ENCODE data around the gene ZC3H4. TPM values are rescaled to one million over a fixed set of nuclear protein-coding genes. Genes with fewer than 3 reads are reported as not detected.
A peak's percentile ranks its signal among the peaks of the same experiment; 100 is the strongest.

ZC3H4 gene
- total and polyA plus RNA-seq, 2 donors (not counting 3 experiments of a cell fraction or from before 2014, with no cell fraction given): 6.2 to 63.9 TPM

- H3K79me2 ChIP-seq (ENCODE audit: control insufficient read depth, insufficient read depth, low read length): peaks cover 89% of the 10 kb centered on the region
- no peaks in the 10 kb centered on the region for H3K27me3 ChIP-seq (ENCODE audit: control insufficient read depth in 2 of 2, insufficient read depth in 2 of 2, low read length in 2 of 2)
- no peak overlapping the region for H3K9ac ChIP-seq (replicated peaks; ENCODE audit: extremely low read depth, insufficient read depth, low read length)
- intact Hi-C loops (cut with micrococcal nuclease) (no loop called here), dilution Hi-C loops (cut with MboI; ENCODE audit: extremely low pct_ligation_motif_present, low sequenced_read_pairs) (no loop called here)
- no TSS peak for BruUV-seq (replicated peaks)
- H3K9me3 ChIP-seq (replicated peaks; ENCODE audit: control insufficient read depth, insufficient read depth, low read length): no peaks in the 10 kb centered on the region
- H3K27ac ChIP-seq (ENCODE audit: insufficient read depth, low read depth, low read length): peak overlapping the region; percentile 26
- H3K4me2 ChIP-seq (ENCODE audit: insufficient read depth, low read length): peak overlapping the region; percentile 24
- H3K4me3 ChIP-seq (replicated peaks in 1 of 3; ENCODE audit: insufficient read depth in 1 of 3, low read depth in 1 of 3, low read length in 3 of 3): no peak overlapping the region
- FAIRE-seq (peak; percentile 84), DNase-seq (ENCODE audit: low read depth, low spot score) (peak; percentile 57)
- H3K9me1 ChIP-seq (replicated peaks; ENCODE audit: control insufficient read depth, extremely low read depth, insufficient read depth, low read length): no peaks in the 10 kb centered on the region
- no peak for TF ChIP-seq MAX (IDR thresholded peaks at IDR 0.05; ENCODE audit: insufficient read depth, insufficient read length)
- TF ChIP-seq JUN (IDR thresholded peaks at IDR 0.05; ENCODE audit: borderline replicate concordance, insufficient read depth, insufficient read length, low read depth): peak; percentile 47
- no peak for TF ChIP-seq POLR2AphosphoS5 (IDR thresholded peaks at IDR 0.05; ENCODE audit: insufficient read depth, low read depth, low read length)
- peak; percentile 7 for TF ChIP-seq GATA2 (IDR thresholded peaks at IDR 0.05; ENCODE audit: insufficient read depth, insufficient read length, low read depth, low read length)
- TF ChIP-seq FOS (IDR thresholded peaks at IDR 0.05; ENCODE audit: borderline replicate concordance, insufficient read depth, low read length): peak; percentile 35
- no peak for TF ChIP-seq POLR2A (IDR thresholded peaks at IDR 0.05; ENCODE audit: low read depth, low read length)
- no peak for TF ChIP-seq CTCF (IDR thresholded peaks at IDR 0.05; ENCODE audit: extremely low read depth in 1 of 2, insufficient read depth in 1 of 2, low read depth in 1 of 2, low read length in 2 of 2)
- TF ChIP-seq MYC (IDR thresholded peaks at IDR 0.05; ENCODE audit: low read depth, low read length): no peak
- no peak for TF ChIP-seq EZH2 (IDR thresholded peaks at IDR 0.05; ENCODE audit: borderline replicate concordance, low read depth, low read length, severe bottlenecking)
- peaks cover 39% of the 10 kb centered on the region for H3K4me1 ChIP-seq (ENCODE audit: control insufficient read depth, extremely low read depth, insufficient read depth, low read length)
- H4K20me1 ChIP-seq (replicated peaks; ENCODE audit: control insufficient read depth, extremely low read depth, insufficient read depth, low read length): no peaks in the 10 kb centered on the region
- ChIA-PET CTCF (interaction anchor here (0.9 to 3.5 kb wide), 4 partner anchors 9 to 85 kb away, joined by 3 to 25 read pairs (median 4); no protein-coding TSS in a partner anchor), POLR2A (no interaction called here)
- H3K36me3 ChIP-seq (ENCODE audit: control insufficient read depth in 2 of 2, extremely low read depth in 1 of 2, insufficient read depth in 2 of 2, low read length in 2 of 2): no peaks in the 10 kb centered on the region
- H2AFZ ChIP-seq (ENCODE audit: low read depth, low read length): no peak overlapping the region
Observed at GRCh38 chr19:47107202-47107952, 6.2 kb downstream of the ZC3H4 start.
